C4-2B (cell line): ENCODE data around the gene TMEM150B.

Experiments used
- CTCF ChIP-seq: fragments of 450-650 bp; conservative IDR thresholded peaks from 2 replicates; pipeline ENCODE4 v1.5.1; 2017; ENCODE audit warnings: mild to moderate bottlenecking
- ZFX ChIP-seq: fragments of 450-650 bp; IDR thresholded peaks from 2 replicates; pipeline ENCODE4 v1.6.1; 2017

GRCh38 chr19:55265173-55265572, 60.0 kb downstream of the TMEM150B start:
- TF ChIP-seq CTCF (no peak), ZFX (no peak)
